Chondrocyte (in vitro differentiated cells): Measurements from ENCODE around the gene REPS1. TPM values are rescaled to one million over a fixed set of nuclear protein-coding genes. Genes with fewer than 3 reads are reported as not detected.
A peak's percentile ranks its signal among the peaks of the same experiment; 100 is the strongest.
"Not testable (repeated sequence)": the region's sequence is repeated elsewhere in the genome, so short reads cannot be mapped to it uniquely, and the experiment has no call there.

Experiments
- DNase-seq: peaks from one replicate; pipeline ENCODE4 v3.0.0; 2021; ENCODE audit warnings: mixed read lengths, low spot score
- H3K27ac Mint-ChIP-seq: one replicate; pipeline ENCODE4 v1.8.0; 2021; ENCODE audit warnings: mild to moderate bottlenecking, moderate library complexity, mixed read lengths; ENCODE audit not compliant: unreplicated experiment
- H3K27me3 Mint-ChIP-seq: 2 replicates; pipeline ENCODE4 v1.8.0; 2021; ENCODE audit warnings: low read depth, mixed read lengths
- H3K36me3 Mint-ChIP-seq: 2 replicates; pipeline ENCODE4 v1.8.0; 2021; ENCODE audit warnings: low read depth, mixed read lengths
- H3K4me1 Mint-ChIP-seq: 2 replicates; pipeline ENCODE4 v1.8.0; 2021; ENCODE audit warnings: low read depth, mild to moderate bottlenecking, mixed read lengths
- H3K4me3 Mint-ChIP-seq: one replicate; pipeline ENCODE4 v1.8.0; 2021; ENCODE audit warnings: mild to moderate bottlenecking, moderate library complexity, mixed read lengths; ENCODE audit not compliant: unreplicated experiment
- H3K9me3 Mint-ChIP-seq: 2 replicates; pipeline ENCODE4 v1.8.0; 2021; ENCODE audit warnings: low read depth, mixed read lengths
- total RNA-seq: library from RNA; stranded (reverse); gene quantifications from 3 replicates; pipeline ENCODE4 v1.2.1, GENCODE V29; 2021
- TF ChIP-seq, protein P1 (sequence below): fragments of 200-600 bp; sonication (generic); IDR thresholded peaks from 2 replicates; pipeline ENCODE4 v1.5.0; 2021; ENCODE audit warnings: antibody characterized with exemption, mild to moderate bottlenecking, moderate library complexity

Gene REPS1
- total RNA-seq, 1 donor from 2014 or later: 26.5 TPM

DNA sequence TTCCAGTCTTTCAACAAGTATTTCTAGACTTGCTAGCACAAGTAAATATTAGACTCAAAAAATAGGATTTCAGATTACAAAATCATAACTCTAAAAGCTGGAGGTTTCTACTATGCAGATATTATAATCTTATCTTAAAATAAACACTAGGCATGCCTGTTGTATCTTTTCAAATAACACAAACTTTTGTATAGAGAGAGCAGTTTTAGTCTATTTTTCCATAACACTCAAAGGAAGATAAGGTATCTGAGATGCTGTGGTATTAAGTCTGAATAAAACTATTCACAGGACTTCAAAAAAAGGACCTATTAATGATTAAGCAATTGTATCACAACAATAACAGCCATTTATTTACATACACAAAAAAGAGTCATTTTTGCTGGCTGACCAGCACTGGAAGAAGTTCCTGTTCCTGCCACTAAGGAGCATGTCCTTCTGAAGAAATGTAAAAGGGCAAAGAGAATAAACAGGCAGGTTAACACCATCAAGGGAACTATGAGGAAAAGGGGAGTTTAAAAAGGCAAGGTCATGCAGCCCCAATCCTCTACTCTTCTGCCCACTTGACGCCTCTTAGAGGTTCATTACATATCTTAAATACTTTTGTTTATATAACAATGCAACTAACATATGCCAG, 39.4 kb downstream of the REPS1 start:
- H3K36me3 Mint-ChIP-seq: peaks cover 2% of the 10 kb centered on the region
- H3K27ac Mint-ChIP-seq: no peak overlapping the region
- no peaks in the 10 kb centered on the region for H3K9me3 Mint-ChIP-seq
- H3K27me3 Mint-ChIP-seq: no peaks in the 10 kb centered on the region
- H3K4me3 Mint-ChIP-seq: no peak overlapping the region
- TF ChIP-seq, protein P1, sequence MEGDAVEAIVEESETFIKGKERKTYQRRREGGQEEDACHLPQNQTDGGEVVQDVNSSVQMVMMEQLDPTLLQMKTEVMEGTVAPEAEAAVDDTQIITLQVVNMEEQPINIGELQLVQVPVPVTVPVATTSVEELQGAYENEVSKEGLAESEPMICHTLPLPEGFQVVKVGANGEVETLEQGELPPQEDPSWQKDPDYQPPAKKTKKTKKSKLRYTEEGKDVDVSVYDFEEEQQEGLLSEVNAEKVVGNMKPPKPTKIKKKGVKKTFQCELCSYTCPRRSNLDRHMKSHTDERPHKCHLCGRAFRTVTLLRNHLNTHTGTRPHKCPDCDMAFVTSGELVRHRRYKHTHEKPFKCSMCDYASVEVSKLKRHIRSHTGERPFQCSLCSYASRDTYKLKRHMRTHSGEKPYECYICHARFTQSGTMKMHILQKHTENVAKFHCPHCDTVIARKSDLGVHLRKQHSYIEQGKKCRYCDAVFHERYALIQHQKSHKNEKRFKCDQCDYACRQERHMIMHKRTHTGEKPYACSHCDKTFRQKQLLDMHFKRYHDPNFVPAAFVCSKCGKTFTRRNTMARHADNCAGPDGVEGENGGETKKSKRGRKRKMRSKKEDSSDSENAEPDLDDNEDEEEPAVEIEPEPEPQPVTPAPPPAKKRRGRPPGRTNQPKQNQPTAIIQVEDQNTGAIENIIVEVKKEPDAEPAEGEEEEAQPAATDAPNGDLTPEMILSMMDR: no peak
- no peak for DNase-seq
- H3K4me1 Mint-ChIP-seq: peaks cover 26% of the 10 kb centered on the region

DNA sequence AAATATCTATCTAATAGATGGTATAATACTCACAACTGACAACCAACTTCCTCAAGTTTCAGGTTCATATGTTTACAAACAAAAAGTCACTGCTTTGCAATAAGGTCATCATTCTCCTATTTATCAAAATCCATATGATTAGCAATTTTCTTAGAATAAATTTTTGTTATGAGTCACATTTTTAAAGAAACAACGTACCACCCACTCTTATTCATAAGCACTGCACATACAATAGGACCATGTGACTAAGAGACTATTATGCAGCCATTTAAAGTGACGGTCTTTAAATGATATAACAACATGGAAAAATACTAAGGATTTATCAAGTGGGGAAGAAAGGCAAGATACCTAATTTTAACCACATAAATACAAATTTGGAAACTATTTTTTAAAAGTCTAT, 40.0 kb downstream of the REPS1 start:
- H3K4me3 Mint-ChIP-seq: no peak overlapping the region
- TF ChIP-seq, protein P1: no peak
- H3K36me3 Mint-ChIP-seq: peaks cover 4% of the 10 kb centered on the region
- no peaks in the 10 kb centered on the region for H3K9me3 Mint-ChIP-seq
- DNase-seq: no peak
- no peak overlapping the region for H3K27ac Mint-ChIP-seq
- no peaks in the 10 kb centered on the region for H3K27me3 Mint-ChIP-seq
- H3K4me1 Mint-ChIP-seq: peaks cover 29% of the 10 kb centered on the region

DNA sequence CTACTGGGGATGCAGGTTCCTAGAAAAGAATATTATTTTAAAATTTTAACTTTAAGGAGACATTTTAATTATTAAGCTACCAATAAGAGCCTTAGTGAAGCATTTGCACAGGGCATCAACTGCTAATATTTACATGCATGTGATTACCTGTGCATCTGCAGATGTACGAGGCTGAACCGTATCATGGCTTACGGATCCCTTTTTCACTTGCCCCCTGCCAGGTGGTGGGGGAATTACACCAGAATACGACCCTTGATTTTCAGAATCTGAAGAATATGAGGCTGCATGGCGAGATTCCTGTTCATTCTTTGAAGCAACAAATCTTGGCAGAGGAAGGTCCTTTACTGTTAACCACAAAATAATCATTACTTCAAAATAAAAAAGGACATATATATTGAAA, 42.7 kb downstream of the REPS1 start:
- H3K4me1 Mint-ChIP-seq: peaks cover 29% of the 10 kb centered on the region
- no peaks in the 10 kb centered on the region for H3K9me3 Mint-ChIP-seq
- H3K4me3 Mint-ChIP-seq: no peak overlapping the region
- TF ChIP-seq, protein P1: peak; percentile 34
- H3K27ac Mint-ChIP-seq: no peak overlapping the region
- DNase-seq: no peak
- H3K27me3 Mint-ChIP-seq: no peaks in the 10 kb centered on the region
- H3K36me3 Mint-ChIP-seq: peaks cover 4% of the 10 kb centered on the region

DNA sequence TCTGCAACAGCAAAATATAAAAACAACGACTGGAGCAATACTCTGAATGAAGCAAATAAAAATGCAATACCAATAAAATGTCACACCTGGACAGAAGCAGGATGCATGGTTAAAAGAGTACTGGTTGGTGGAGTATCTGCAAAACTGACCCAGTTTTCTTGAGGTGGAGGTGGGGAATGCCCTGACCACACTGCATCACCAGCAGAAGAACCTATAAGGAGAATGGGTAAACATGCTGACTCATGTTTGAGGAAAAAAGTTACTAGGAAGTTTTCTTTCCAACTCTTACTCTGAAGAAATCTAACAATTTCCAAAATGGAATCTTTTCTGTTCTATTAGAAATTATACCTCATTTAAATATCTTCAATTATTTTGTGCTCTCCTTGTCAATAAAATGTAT, 43.6 kb downstream of the REPS1 start:
- Mint-ChIP-seq H3K36me3 (peaks cover 4% of the 10 kb centered on the region), H3K27me3 (no peaks in the 10 kb centered on the region), H3K4me3 (no peak overlapping the region), H3K27ac (no peak overlapping the region), H3K9me3 (no peaks in the 10 kb centered on the region), H3K4me1 (peaks cover 29% of the 10 kb centered on the region)
- no peak for DNase-seq
- TF ChIP-seq, protein P1: no peak

DNA sequence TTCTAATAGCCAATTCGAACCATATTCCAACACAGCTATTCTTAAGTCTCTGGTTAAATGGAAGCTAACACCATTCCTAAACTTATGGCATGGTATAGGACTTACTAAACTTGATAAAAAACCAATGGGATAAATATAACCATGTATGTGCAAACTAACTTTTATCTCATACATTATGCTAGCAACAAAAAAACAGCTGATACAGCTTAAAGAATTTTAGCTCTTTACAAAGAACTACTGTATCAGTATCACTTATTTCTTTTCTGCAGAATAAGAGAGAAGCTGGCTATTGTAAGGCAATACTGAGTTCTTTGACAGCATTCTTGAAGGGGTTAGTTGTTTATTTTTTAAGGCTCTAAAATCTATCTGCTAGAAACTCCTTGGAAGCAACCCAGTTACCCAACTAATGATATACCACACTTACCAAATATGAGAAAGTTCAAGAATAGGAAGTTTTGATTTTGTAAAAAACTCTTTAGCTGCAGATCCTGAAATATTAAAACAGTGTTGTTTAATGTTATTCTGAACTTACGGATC, 44.9 kb downstream of the REPS1 start:
- H3K4me1 Mint-ChIP-seq: peaks cover 25% of the 10 kb centered on the region
- TF ChIP-seq, protein P1: no peak
- no peaks in the 10 kb centered on the region for H3K9me3 Mint-ChIP-seq
- DNase-seq: no peak
- H3K27ac Mint-ChIP-seq: no peak overlapping the region
- no peak overlapping the region for H3K4me3 Mint-ChIP-seq
- no peaks in the 10 kb centered on the region for H3K27me3 Mint-ChIP-seq
- H3K36me3 Mint-ChIP-seq: peaks cover 6% of the 10 kb centered on the region

DNA sequence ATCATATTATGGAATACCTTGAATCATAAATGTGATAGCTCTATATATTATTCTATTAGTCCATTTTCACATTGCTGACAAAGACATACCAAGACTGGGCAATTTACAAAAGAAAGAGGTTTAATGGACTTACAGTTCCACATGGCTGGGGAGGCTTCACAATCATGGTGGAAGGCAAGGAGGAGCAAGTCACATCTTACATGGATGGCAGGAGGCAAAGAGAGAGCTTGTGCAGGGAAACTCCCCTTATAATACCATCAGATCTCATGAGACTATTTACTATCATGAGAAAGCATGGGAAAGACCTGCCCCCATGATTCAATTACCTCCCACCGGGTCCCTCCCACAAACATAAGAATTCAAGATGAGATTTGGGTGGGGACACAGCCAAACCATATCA, 51.2 kb downstream of the REPS1 start:
- H3K27ac Mint-ChIP-seq, H3K4me1 Mint-ChIP-seq, DNase-seq, H3K27me3 Mint-ChIP-seq, H3K9me3 Mint-ChIP-seq, H3K4me3 Mint-ChIP-seq: not testable (repeated sequence)
- peaks cover 15% of the 10 kb centered on the region for H3K36me3 Mint-ChIP-seq
